Measurements from ENCODE around the gene TBC1D16.

DNA sequence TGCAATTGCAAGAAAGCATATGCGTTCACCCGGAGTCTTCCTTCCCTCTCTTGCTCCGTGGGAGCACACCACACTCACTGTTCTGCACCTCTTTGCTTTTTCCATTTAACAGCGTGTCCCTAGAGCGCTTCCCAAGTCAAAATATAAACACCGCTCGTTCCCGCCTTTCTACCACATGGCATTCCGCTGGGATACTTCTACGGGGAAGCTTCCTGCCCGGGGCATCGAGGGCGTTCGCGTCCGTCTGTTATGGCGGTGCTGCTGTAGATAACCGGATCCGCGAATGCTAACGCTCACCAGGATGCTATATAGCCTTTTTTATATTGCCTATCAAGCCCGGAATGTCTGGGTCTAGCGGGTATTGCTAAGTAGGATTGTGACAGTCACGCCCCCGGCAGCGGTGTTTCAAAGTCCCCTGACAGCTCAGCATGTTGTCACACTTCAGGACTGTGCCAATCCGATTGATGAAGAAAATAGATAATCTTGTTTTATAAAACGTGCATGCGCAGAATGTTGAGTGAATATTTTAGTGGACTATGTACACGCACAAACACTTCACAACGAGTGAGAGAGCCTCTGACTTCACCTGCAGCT lies 31.8 kb upstream of the TBC1D16 start:
- TF ChIP-seq EZH2phosphoT487 (IDR thresholded peaks at IDR 0.05; ENCODE audit: borderline replicate concordance, low read depth, low read length): no peak
- TF ChIP-seq, protein P1, sequence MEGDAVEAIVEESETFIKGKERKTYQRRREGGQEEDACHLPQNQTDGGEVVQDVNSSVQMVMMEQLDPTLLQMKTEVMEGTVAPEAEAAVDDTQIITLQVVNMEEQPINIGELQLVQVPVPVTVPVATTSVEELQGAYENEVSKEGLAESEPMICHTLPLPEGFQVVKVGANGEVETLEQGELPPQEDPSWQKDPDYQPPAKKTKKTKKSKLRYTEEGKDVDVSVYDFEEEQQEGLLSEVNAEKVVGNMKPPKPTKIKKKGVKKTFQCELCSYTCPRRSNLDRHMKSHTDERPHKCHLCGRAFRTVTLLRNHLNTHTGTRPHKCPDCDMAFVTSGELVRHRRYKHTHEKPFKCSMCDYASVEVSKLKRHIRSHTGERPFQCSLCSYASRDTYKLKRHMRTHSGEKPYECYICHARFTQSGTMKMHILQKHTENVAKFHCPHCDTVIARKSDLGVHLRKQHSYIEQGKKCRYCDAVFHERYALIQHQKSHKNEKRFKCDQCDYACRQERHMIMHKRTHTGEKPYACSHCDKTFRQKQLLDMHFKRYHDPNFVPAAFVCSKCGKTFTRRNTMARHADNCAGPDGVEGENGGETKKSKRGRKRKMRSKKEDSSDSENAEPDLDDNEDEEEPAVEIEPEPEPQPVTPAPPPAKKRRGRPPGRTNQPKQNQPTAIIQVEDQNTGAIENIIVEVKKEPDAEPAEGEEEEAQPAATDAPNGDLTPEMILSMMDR (conservative IDR thresholded peaks at IDR 0.05; ENCODE audit: low read length): no peak

Data from OCI-LY7 (cell line).